ENCODE measurements around the gene NRDC.
A peak's percentile ranks its signal among the peaks of the same experiment; 100 is the strongest.
"Not testable (repeated sequence)": the region's sequence is repeated elsewhere in the genome, so short reads cannot be mapped to it uniquely, and the experiment has no call there.

NRDC gene

DNA sequence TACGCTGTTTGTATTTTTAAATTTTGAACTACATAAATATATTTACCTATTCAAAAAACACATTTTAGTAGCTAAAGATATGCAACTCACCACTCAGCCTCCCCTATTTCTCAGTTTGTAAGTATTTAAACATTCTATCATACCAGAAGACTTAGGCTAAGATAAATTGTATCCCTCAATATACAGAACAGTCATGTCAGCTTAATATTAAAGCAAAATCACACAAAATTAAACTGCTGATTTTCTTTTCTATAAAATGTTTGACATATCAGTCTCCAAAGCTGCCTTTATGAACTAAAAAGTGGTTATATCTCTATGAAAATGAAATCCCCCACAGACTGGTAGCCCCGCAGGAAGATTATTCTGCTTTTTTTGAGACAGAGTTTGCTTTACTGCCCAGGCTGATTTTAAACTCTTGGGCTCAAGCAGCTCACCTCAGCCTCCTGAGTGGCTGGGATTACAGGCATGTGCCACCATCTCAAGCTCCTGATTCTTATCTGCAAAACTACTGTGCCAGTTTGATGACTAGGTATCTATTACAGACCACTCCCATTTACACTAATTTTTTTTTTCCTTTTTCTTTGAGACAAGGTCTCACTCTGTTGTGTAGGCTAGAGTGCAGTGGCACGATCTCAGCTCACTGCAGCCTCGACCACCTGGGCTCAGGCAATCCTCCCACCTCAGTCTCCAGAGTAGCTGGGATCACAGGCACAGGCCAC is 37.6 kb downstream of the NRDC start:
- DNase-seq (ENCODE audit: low read depth) = no peak

- no peak for DNase-seq (ENCODE audit: low read depth)
Observed at GRCh38 chr1:51840182-51840581, 38.3 kb downstream of the NRDC start.

GRCh38 chr1:51839094-51839493 is 39.4 kb downstream of the NRDC start:
- no peak for DNase-seq (ENCODE audit: low read depth)

DNA sequence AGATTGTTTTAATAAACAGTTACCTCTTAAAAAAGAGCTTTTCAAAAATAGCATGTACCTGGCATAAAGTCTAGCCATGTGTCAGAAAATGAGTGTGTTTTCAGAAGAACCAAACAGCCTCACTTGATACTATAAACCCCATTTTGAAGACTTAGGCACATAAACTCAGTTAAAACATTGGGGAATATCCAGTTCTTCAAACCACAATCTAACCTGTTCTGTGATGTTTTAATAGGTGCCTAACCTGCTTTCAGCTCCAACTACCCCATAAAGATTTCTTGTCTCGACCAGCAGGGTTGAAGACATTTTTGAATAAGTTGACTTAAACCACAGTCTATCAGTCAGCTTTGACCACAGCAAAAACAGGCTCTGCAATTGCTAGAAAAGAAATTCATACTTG is 41.3 kb downstream of the NRDC start:
- no peak for DNase-seq (ENCODE audit: low read depth)

DNA sequence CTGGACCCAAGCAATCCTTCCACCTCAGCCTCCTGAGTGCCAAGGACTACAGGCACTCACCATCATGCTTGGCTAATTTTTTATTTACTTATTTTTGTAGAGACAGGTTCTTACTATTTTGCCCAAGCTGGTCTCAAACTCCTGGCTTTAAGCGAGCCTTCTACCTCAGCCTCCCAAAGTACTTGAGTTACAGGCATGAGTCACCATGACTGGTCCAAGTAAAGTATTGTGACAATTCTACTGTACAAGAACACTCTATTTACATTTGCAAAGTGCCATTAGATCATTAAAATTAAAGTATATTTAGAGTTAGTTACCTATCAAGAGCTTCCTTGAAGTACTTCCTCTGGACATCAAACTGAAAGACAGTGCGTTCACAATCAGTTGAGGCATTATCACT is 44.8 kb downstream of the NRDC start:
- DNase-seq (ENCODE audit: low read depth) = no peak

GRCh38 chr1:51829058-51829457 is 49.5 kb downstream of the NRDC start:
- no peak for DNase-seq (ENCODE audit: low read depth)

GRCh38 chr1:51819810-51820209 is 58.7 kb downstream of the NRDC start:
- DNase-seq (ENCODE audit: low read depth) = peak; percentile 4

DNA sequence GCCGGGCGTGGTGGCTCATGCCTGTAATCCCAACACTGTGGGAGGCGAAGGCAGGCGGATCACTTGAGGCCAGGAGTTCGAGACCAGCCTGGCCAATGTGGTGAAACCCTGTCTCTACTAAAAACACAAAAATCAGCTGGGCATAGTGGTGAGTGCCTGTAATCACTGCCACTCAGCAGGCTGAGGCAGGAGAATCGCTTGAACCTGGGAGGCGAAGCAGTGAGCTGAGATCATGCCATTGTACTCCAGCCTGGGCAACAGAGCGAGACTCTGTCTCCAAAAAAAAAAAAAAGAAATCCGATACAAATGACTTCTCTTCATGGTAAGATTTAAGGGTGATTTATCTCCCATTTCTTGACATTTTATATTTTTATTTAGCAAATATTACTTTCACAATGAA is 59.5 kb downstream of the NRDC start:
- not testable (repeated sequence) for DNase-seq (ENCODE audit: low read depth)

DNA sequence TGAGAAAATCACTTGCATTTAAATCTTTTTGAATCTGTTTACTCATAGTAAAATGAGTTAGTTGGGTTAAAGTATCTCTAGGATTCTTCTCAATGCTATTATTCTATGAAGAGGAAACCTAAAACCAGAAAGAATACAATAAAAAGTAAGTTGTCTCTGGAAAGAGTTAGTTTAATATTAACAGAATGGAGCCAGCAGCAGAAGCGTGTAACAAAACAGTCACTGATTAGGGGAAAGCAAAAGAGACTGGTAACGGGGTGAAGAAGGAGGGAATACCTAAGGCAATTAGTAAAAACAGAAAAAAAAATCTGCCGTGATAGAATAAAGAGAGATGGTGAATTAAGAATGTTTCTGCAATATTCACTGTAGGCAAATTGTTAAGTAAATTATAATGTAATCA is 60.0 kb downstream of the NRDC start:
- DNase-seq (ENCODE audit: low read depth) = no peak

- no peak for DNase-seq (ENCODE audit: low read depth)
Observed at GRCh38 chr1:51814513-51814912, 64.0 kb downstream of the NRDC start.

GRCh38 chr1:51799372-51799771 is 79.2 kb downstream of the NRDC start:
- DNase-seq (ENCODE audit: low read depth) = no peak

DNA sequence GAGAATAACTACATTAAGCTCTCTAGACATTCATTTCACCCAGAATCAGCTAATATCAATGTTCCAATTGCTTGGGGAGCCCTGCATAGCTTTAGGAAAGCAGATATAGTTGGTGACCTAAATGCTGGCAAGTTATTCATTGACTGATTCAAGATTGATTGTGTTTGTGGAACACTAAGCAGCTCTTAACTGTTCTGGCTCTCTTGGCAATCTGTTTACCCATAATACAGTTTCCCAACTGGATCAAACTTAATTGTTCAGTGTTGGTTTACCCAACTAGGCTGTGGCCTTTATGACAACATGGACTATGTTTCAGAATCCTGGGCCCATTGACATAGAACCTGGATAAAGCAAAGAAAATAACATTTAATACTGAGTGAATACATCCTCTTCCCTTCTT is 83.7 kb downstream of the NRDC start:
- no peak for DNase-seq (ENCODE audit: low read depth)

- DNase-seq (ENCODE audit: low read depth) = no peak
Observed at GRCh38 chr1:51794260-51794659, 84.3 kb downstream of the NRDC start.

DNA sequence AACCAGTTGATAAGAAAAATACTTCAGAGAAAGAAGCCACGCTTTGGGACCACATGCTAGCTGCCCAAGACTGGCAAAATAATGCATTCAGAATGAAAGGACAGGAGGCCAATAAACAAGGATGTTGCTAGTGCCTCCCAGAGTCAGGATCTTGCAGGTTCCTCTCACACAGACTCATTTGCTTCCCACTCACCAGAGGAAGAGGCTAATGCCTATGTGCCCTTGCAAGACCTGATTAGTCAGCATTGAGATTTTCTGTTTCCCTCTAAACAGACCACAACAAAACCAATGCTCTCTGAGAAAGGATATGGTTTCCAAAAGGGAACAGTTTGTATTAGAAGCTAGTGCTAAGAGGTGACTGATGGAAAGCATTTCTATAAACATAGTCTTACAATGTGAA is 85.7 kb downstream of the NRDC start:
- peak; percentile 42 for DNase-seq (ENCODE audit: low read depth)

- DNase-seq (ENCODE audit: low read depth) = no peak
Observed at GRCh38 chr1:51791888-51792287, 86.6 kb downstream of the NRDC start.

GRCh38 chr1:51790385-51790784 is 88.1 kb downstream of the NRDC start:
- DNase-seq (ENCODE audit: low read depth) = no peak

DNA sequence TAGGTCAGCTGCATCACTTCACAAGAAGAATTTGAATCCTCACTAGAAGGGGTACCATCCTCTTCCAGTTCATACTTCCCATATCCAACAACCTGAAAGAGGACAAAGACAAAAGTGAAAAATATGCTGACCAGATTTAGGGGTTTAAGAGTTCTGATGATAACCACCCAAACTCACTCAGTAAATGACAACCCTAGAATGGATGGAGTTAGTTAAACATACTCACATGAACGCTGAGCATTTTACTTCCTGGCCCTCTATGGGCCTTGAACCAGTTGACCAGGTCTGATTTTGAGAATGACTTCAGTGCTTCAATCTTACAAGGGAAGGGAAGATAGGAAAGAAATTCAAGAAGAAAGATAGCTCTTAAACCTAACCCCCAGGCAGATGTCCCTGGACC is 89.2 kb downstream of the NRDC start:
- DNase-seq (ENCODE audit: low read depth) = no peak

GRCh38 chr1:51788938-51789337 is 89.6 kb downstream of the NRDC start:
- DNase-seq (ENCODE audit: low read depth) = no peak

GRCh38 chr1:51784997-51785421 is 93.5 kb downstream of the NRDC start:
- no peak for DNase-seq (ENCODE audit: low read depth)

- no peak for DNase-seq (ENCODE audit: low read depth)
Observed at GRCh38 chr1:51780927-51781326, 97.6 kb downstream of the NRDC start.

GRCh38 chr1:51776408-51776807 is 102.1 kb downstream of the NRDC start:
- no peak for DNase-seq (ENCODE audit: low read depth)

DNA sequence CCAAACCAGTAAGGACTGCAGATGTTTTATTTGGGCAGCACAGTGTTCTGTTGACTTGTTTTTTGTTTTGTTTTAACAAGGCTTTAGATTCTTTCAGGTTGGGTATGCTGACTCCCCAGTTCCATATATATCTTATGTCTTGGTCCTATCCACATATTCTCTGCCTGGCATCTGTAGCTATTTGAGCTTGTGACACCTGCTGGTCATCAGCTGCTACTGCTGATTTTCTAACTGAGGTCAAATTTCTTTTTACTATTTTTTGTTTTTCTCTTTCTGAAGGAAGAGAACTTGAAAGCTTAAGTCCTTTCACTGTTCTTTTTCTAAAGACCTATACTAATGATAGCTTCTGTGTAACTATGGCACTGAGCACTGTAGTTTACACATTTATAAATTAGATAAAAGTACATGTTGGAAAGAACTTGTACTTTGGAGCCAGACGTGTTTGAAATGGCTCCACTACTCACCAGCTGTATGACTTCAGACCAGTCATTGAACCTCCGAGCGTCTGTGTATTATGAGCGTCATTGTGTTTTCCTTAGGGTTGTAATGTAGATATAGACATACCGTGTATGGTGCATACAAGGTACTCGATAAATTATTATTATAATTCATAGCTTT is 109.4 kb downstream of the NRDC start:
- DNase-seq (ENCODE audit: low read depth) = no peak

- no peak for DNase-seq (ENCODE audit: low read depth)
Observed at GRCh38 chr1:51761351-51761750, 117.2 kb downstream of the NRDC start.

DNA sequence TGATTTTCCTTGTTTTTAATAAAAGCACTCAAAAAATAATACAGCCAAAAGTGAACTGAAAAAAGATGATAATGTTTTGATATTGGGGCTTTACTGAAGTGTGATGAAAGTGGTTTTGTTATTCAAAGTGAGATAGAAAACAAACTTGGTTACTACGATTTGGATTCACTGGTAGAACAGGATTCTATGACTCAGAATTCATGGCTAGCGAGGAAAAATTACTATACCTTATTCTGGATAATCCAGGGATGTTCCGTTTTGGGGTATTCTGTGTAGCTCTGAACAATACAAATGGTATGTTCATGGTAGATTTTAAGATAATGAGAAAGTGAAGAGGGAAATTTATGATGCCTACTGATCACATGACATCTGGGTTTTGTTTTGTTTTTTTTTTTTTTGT is 117.7 kb downstream of the NRDC start:
- DNase-seq (ENCODE audit: low read depth) = no peak
